ENCODE data around the gene MOCS3. TPM values are rescaled to one million over a fixed set of nuclear protein-coding genes. Genes with fewer than 3 reads are reported as not detected.

MOCS3 gene
- total RNA-seq, 1 donor: 10.5 TPM

DNA sequence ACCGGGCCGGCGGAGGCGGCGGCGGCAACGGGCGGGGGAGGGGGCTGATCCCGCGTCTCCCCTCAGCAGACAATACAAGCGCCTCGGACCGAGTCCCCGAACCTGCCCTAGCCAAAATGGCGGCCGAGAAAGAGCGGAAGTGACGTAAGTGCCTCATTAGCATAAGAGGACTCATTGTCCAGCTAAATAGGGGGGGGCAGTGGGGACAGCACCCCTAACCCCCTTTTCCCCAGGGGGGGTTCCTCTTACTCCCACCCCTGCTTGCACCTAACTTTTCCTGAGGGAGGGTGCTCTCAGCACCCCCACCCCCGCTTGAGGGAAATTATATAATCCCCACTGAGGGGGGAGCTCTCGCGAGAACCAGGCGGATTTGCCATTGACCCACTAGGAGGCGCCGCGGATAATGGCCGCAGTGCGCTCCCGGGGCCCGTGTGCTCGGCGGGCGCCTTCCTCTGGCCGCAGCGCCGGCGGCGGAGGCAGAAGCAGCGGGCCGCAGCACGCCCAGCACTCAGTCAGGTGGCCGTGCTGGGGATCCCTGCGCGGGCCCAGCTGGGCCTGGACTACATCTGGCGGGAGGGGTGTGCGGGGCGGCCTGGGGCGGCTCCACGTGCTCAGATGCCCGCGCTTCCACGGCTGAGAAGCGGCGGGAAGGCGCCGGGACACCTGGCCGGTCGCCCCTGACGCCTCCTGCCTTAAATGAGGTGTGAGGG lies 27.2 kb upstream of the MOCS3 start, which contains the start of gene ADNP:
TSS of gene ADNP (minus strand) at position 132 of the 710 bp plus-strand sequence. CDS start 27,441 bp downstream, outside the sequence.
- Histone ChIP-seq H3K27me3 (ENCODE audit: insufficient read depth, low read length) (no peaks in the 10 kb centered on the region), H3K4me2 (ENCODE audit: insufficient read depth, low read length) (peak within 1 kb of the TSS; percentile 87), H3K9me3 (ENCODE audit: low read depth, low read length) (no peaks in the 10 kb centered on the region), H2AFZ (ENCODE audit: low read length) (peak within 1 kb of the TSS; percentile 58), H3K79me2 (ENCODE audit: insufficient read depth, low read length) (peaks cover 49% of the 10 kb centered on the region), H3K36me3 (ENCODE audit: insufficient read depth, low read length) (peaks cover 51% of the 10 kb centered on the region), H3K4me3 (ENCODE audit: insufficient read depth, low read length) (peak within 1 kb of the TSS; percentile 76), H3K27ac (ENCODE audit: low read depth, low read length) (peak within 1 kb of the TSS; percentile 95), H4K20me1 (ENCODE audit: insufficient read depth, low read length) (peaks cover 30% of the 10 kb centered on the region), H3K4me1 (ENCODE audit: insufficient read depth, low read length) (peaks cover 20% of the 10 kb centered on the region)
- peak; percentile 95 for DNase-seq (ENCODE audit: insufficient read length, low spot score, missing footprints)
- TF ChIP-seq, protein P1, sequence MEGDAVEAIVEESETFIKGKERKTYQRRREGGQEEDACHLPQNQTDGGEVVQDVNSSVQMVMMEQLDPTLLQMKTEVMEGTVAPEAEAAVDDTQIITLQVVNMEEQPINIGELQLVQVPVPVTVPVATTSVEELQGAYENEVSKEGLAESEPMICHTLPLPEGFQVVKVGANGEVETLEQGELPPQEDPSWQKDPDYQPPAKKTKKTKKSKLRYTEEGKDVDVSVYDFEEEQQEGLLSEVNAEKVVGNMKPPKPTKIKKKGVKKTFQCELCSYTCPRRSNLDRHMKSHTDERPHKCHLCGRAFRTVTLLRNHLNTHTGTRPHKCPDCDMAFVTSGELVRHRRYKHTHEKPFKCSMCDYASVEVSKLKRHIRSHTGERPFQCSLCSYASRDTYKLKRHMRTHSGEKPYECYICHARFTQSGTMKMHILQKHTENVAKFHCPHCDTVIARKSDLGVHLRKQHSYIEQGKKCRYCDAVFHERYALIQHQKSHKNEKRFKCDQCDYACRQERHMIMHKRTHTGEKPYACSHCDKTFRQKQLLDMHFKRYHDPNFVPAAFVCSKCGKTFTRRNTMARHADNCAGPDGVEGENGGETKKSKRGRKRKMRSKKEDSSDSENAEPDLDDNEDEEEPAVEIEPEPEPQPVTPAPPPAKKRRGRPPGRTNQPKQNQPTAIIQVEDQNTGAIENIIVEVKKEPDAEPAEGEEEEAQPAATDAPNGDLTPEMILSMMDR (IDR thresholded peaks at IDR 0.05; ENCODE audit: extremely low read depth, low read depth, low read length): peak; percentile 62

DNA sequence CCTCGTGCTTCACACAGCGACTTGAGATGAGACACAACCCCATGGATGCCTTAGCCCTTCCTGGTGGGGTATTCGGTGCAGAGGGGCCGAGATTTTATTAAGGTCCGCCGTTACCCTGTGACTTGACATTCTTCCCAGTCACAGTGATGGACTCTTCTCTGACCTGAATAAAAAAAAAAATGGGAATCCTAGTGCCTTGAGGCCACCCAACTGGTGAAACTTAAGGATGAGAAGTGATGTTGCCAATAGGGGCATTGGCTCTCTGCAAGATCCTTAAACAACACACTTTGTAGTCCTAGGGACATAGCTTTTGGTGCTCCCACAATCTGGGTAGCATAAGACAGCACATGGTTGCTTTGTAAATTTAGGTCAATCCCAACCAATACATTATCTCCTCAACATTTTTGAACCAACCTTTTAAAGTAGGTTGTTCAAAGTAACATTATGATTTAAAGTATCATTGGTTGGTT lies 26.6 kb upstream of the MOCS3 start:
- peaks cover 29% of the 10 kb centered on the region for H4K20me1 ChIP-seq (ENCODE audit: insufficient read depth, low read length)
- H3K4me2 ChIP-seq (ENCODE audit: insufficient read depth, low read length): peak overlapping the region; percentile 87
- peaks cover 43% of the 10 kb centered on the region for H3K79me2 ChIP-seq (ENCODE audit: insufficient read depth, low read length)
- H3K27me3 ChIP-seq (ENCODE audit: insufficient read depth, low read length): no peaks in the 10 kb centered on the region
- DNase-seq (ENCODE audit: insufficient read length, low spot score, missing footprints): no peak
- no peaks in the 10 kb centered on the region for H3K9me3 ChIP-seq (ENCODE audit: low read depth, low read length)
- H3K27ac ChIP-seq (ENCODE audit: low read depth, low read length): peak overlapping the region; percentile 95
- TF ChIP-seq, protein P1 (IDR thresholded peaks at IDR 0.05; ENCODE audit: extremely low read depth, low read depth, low read length): no peak
- H3K4me1 ChIP-seq (ENCODE audit: insufficient read depth, low read length): peaks cover 20% of the 10 kb centered on the region
- H2AFZ ChIP-seq (ENCODE audit: low read length): peak overlapping the region; percentile 20
- H3K36me3 ChIP-seq (ENCODE audit: insufficient read depth, low read length): peaks cover 57% of the 10 kb centered on the region
- peak overlapping the region; percentile 76 for H3K4me3 ChIP-seq (ENCODE audit: insufficient read depth, low read length)

DNA sequence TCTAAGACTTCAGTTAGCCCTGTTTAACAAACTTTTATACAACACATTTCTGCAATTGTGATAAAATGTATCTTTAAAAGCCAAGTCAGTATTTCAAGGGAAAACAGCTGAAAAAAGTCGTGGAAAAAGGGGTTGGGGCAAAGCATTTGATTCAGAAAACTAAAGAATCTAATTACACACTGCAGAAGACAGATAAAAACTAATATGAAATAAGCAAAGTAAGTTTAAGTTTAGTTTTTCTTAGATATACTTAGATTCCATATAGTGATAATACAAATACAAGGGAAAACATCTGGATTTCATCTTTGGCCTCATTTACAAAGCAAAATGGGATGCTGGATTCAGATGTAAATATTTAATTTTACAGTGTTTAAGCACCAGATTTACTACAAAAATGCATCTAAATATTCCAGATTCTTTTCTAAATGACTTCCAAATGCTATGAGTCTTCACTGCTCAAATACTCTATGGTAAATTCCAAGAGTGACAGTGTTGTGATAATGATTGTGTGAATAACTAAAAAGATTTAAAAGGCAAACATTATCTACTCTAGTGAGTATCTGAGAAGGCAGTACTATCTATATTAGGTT lies 25.8 kb upstream of the MOCS3 start:
- Histone ChIP-seq H4K20me1 (ENCODE audit: insufficient read depth, low read length) (peaks cover 21% of the 10 kb centered on the region), H3K36me3 (ENCODE audit: insufficient read depth, low read length) (peaks cover 56% of the 10 kb centered on the region), H3K4me1 (ENCODE audit: insufficient read depth, low read length) (peaks cover 18% of the 10 kb centered on the region), H2AFZ (ENCODE audit: low read length) (no peak overlapping the region), H3K27ac (ENCODE audit: low read depth, low read length) (peak overlapping the region; percentile 2), H3K4me3 (ENCODE audit: insufficient read depth, low read length) (no peak overlapping the region), H3K27me3 (ENCODE audit: insufficient read depth, low read length) (no peaks in the 10 kb centered on the region), H3K9me3 (ENCODE audit: low read depth, low read length) (no peaks in the 10 kb centered on the region), H3K79me2 (ENCODE audit: insufficient read depth, low read length) (peaks cover 36% of the 10 kb centered on the region), H3K4me2 (ENCODE audit: insufficient read depth, low read length) (no peak overlapping the region)
- DNase-seq (ENCODE audit: insufficient read length, low spot score, missing footprints): no peak
- TF ChIP-seq, protein P1 (IDR thresholded peaks at IDR 0.05; ENCODE audit: extremely low read depth, low read depth, low read length): no peak

DNA sequence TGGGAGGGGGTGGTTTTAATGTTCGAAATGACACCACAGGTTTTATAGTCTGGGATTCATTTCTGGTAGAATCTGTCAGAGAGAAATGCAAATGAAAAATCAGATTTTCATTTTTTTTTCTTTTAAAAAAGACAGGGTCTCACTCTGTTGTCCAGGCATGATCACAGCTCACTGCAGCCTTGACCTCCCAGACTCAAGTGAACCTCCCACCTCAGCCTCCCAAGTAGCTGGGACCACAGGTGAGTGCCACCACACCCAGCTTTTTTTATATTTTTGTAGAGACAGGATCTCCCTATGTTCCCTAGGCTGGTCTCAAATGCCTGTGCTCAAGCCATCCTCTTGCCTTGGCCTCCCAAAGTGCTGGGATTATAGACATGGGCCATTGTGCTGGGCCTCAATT lies 25.0 kb upstream of the MOCS3 start:
- H3K9me3 ChIP-seq (ENCODE audit: low read depth, low read length): no peaks in the 10 kb centered on the region
- no peak overlapping the region for H3K4me3 ChIP-seq (ENCODE audit: insufficient read depth, low read length)
- no peak for DNase-seq (ENCODE audit: insufficient read length, low spot score, missing footprints)
- TF ChIP-seq, protein P1 (IDR thresholded peaks at IDR 0.05; ENCODE audit: extremely low read depth, low read depth, low read length): no peak
- H4K20me1 ChIP-seq (ENCODE audit: insufficient read depth, low read length): peaks cover 13% of the 10 kb centered on the region
- H3K27ac ChIP-seq (ENCODE audit: low read depth, low read length): no peak overlapping the region
- peaks cover 28% of the 10 kb centered on the region for H3K79me2 ChIP-seq (ENCODE audit: insufficient read depth, low read length)
- no peak overlapping the region for H2AFZ ChIP-seq (ENCODE audit: low read length)
- peaks cover 12% of the 10 kb centered on the region for H3K4me1 ChIP-seq (ENCODE audit: insufficient read depth, low read length)
- H3K4me2 ChIP-seq (ENCODE audit: insufficient read depth, low read length): no peak overlapping the region
- H3K27me3 ChIP-seq (ENCODE audit: insufficient read depth, low read length): no peaks in the 10 kb centered on the region
- H3K36me3 ChIP-seq (ENCODE audit: insufficient read depth, low read length): peaks cover 52% of the 10 kb centered on the region
